Left ventricle myocardium inferior (tissue), 1 donor: ENCODE results near the gene SPINT1. TPM values are rescaled to one million over a fixed set of nuclear protein-coding genes. Genes with fewer than 3 reads are reported as not detected.

ENCODE experiments used
- DNase-seq: peaks from one replicate; pipeline ENCODE4 v3.0.0-alpha.2; 2020
- H3K27ac ChIP-seq: fragments of 200-600 bp; replicated peaks from 2 replicates; pipeline ENCODE4 v1.8.0; 2021
- H3K27me3 ChIP-seq: fragments of 200-600 bp; 2 replicates; pipeline ENCODE4 v1.8.0; 2021; ENCODE audit warnings: low read depth
- H3K36me3 ChIP-seq: fragments of 200-600 bp; 2 replicates; pipeline ENCODE4 v1.8.0; 2021
- H3K4me1 ChIP-seq: fragments of 200-600 bp; 2 replicates; pipeline ENCODE4 v1.8.0; 2021
- H3K4me3 ChIP-seq: fragments of 200-600 bp; 2 replicates; pipeline ENCODE4 v1.8.0; 2021; ENCODE audit warnings: mild to moderate bottlenecking, moderate library complexity
- H3K9me3 ChIP-seq: fragments of 200-600 bp; replicated peaks from 2 replicates; pipeline ENCODE4 v1.8.0; 2021
- CTCF ChIP-seq: fragments of 200-600 bp; IDR thresholded peaks from 2 replicates; pipeline ENCODE4 v1.8.0; 2021; ENCODE audit warnings: antibody characterized with exemption, mild to moderate bottlenecking, borderline replicate concordance
- intact Hi-C: fragments of 100-400 bp; cut with micrococcal nuclease; formaldehyde crosslinking; loops from one replicate; pipeline ENCODE4 v1.11.0; 2022
- total RNA-seq: library from RNA; stranded (reverse); fragmentation: NEBNext Ultra II Directional; extraction: Animal tissue kit (Norgen Biotek cat#: 25700); gene quantifications from one replicate; pipeline ENCODE4 v1.2.1, GENCODE V29; 2021
- donor health status: DM: no; HTN: yes; CAD: no; lungs with severe emphysema.

Gene SPINT1
- total RNA-seq, 1 donor from 2014 or later = 0.55 TPM

GRCh38 chr15:40872791-40873693 is 29.2 kb downstream of the SPINT1 start:
- H3K9me3 ChIP-seq = no peaks in the 10 kb centered on the region
- intact Hi-C loops = no loop called here
- TF ChIP-seq CTCF = no peak
- peak overlapping the region; percentile 71 for H3K4me3 ChIP-seq
- H3K27ac ChIP-seq = no peak overlapping the region
- peaks cover 37% of the 10 kb centered on the region for H3K27me3 ChIP-seq
- H3K4me1 ChIP-seq = peaks cover 14% of the 10 kb centered on the region
- no peaks in the 10 kb centered on the region for H3K36me3 ChIP-seq
- DNase-seq = no peak

GRCh38 chr15:40873694-40874561 is 30.1 kb downstream of the SPINT1 start, which contains the start of gene RHOV:
TSS of gene RHOV (minus strand) at chr15:40874234. CDS start at chr15:40874139, 95 bp downstream.
- Histone ChIP-seq H3K9me3 (no peaks in the 10 kb centered on the region), H3K4me1 (peaks cover 14% of the 10 kb centered on the region), H3K4me3 (peak within 1 kb of the TSS; percentile 71), H3K36me3 (no peaks in the 10 kb centered on the region), H3K27me3 (peaks cover 37% of the 10 kb centered on the region), H3K27ac (no peak within 1 kb of the TSS)
- DNase-seq = peak; percentile 38
- TF ChIP-seq CTCF = peak; percentile 42
- intact Hi-C loops = no loop called here

GRCh38 chr15:40875991-40876730 is 32.3 kb downstream of the SPINT1 start:
- H3K27me3 ChIP-seq = peaks cover 36% of the 10 kb centered on the region
- DNase-seq = no peak
- intact Hi-C loops = no loop called here
- H3K9me3 ChIP-seq = no peaks in the 10 kb centered on the region
- peaks cover 14% of the 10 kb centered on the region for H3K4me1 ChIP-seq
- no peak overlapping the region for H3K27ac ChIP-seq
- H3K4me3 ChIP-seq = no peak overlapping the region
- H3K36me3 ChIP-seq = no peaks in the 10 kb centered on the region
- TF ChIP-seq CTCF = no peak

- Histone ChIP-seq H3K4me3 (no peak overlapping the region), H3K36me3 (no peaks in the 10 kb centered on the region), H3K27me3 (peaks cover 21% of the 10 kb centered on the region), H3K27ac (no peak overlapping the region), H3K4me1 (peaks cover 14% of the 10 kb centered on the region), H3K9me3 (peaks cover 4% of the 10 kb centered on the region)
- no peak for DNase-seq
- no peak for TF ChIP-seq CTCF
- intact Hi-C loops = no loop called here
Measured at GRCh38 chr15:40877694-40878093, 33.8 kb downstream of the SPINT1 start.

- Histone ChIP-seq H3K4me1 (peaks cover 7% of the 10 kb centered on the region), H3K27ac (no peak overlapping the region), H3K4me3 (no peak overlapping the region), H3K36me3 (no peaks in the 10 kb centered on the region), H3K9me3 (peaks cover 8% of the 10 kb centered on the region), H3K27me3 (peaks cover 10% of the 10 kb centered on the region)
- no peak for DNase-seq
- intact Hi-C loops = no loop called here
- TF ChIP-seq CTCF = no peak
Measured at GRCh38 chr15:40878785-40879184, 34.9 kb downstream of the SPINT1 start.
